Prostate gland (tissue), 2 donors: ENCODE data around the gene IFI35.

Source experiments
- CTCF ChIP-seq, 4 experiments: fragments of 200-600 bp in 2 of 4; fragments of 450-650 bp in 2 of 4; sonication (generic) in 2 of 4; IDR thresholded peaks; 1 replicate in 3 of 4; 2 replicates in 1 of 4; pipeline ENCODE4 v1.5.1; 2016 to 2019; ENCODE audit warnings: antibody characterized with exemption in 4 of 4, mild to moderate bottlenecking in 2 of 4, moderate library complexity in 2 of 4
- POLR2AphosphoS5 ChIP-seq: sonication (generic); formaldehyde crosslinking; IDR thresholded peaks from one replicate; pipeline ENCODE4 v1.6.1; 2017; ENCODE audit warnings: antibody characterized with exemption

- TF ChIP-seq POLR2AphosphoS5: peak; percentile 22
- TF ChIP-seq CTCF (IDR thresholded peaks at IDR 0.05): peak in 2 of 4 experiments; percentile 37 to 42
Observed at GRCh38 chr17:42980766-42981397, 25.7 kb upstream of the IFI35 start.
